Thoracic aorta (tissue), 2 donors: ENCODE measurements around the gene DGKH. TPM values are rescaled to one million over a fixed set of nuclear protein-coding genes. Genes with fewer than 3 reads are reported as not detected.

Source experiments
- ATAC-seq: fragments of 150-250 bp; one replicate; pipeline ENCODE4 v1.8.0; 2017; ENCODE audit warnings: low read depth; ENCODE audit not compliant: insufficient number of reproducible peaks, low FRiP score
- DNase-seq: peaks from one replicate; pipeline ENCODE4 v3.0.0-alpha.2; 2020; ENCODE audit warnings: low spot score
- H3K27ac ChIP-seq, 2 donors: fragments of 200-600 bp; sonication (generic); 1 replicate in 1 of 2; 2 replicates in 1 of 2; pipeline ENCODE4 v1.5.1; 2016; ENCODE audit warnings: mild to moderate bottlenecking in 2 of 2, moderate library complexity in 2 of 2
- H3K27me3 ChIP-seq: fragments of 200-600 bp; sonication (generic); replicated peaks from 2 replicates; pipeline ENCODE4 v1.6.0; 2016; ENCODE audit warnings: mild to moderate bottlenecking; ENCODE audit not compliant: insufficient read depth
- H3K36me3 ChIP-seq: fragments of 200-600 bp; sonication (generic); one replicate; pipeline ENCODE4 v1.5.1; 2016
- H3K4me1 ChIP-seq, 2 donors: fragments of 200-600 bp; sonication (generic); 1 replicate in 1 of 2; 2 replicates in 1 of 2; pipeline versions ENCODE4 v1.5.1 to v1.6.0; 2016; ENCODE audit warnings: low read depth in 2 of 2, mild to moderate bottlenecking in 1 of 2; ENCODE audit not compliant: control insufficient read depth in 1 of 2
- H3K4me3 ChIP-seq: fragments of 200-600 bp; sonication (generic); 2 replicates; pipeline ENCODE4 v1.5.1; 2016; ENCODE audit warnings: mild to moderate bottlenecking
- H3K9me3 ChIP-seq: fragments of 200-600 bp; sonication (generic); 2 replicates; pipeline ENCODE4 v1.5.1; 2016
- total RNA-seq, 2 donors: library from RNA; depleted of rRNA; stranded (reverse); fragments of >200 nt; gene quantifications; one replicate each; pipeline versions ENCODE4 v1.1.0 to v1.2.3, GENCODE V29; 2016
- TF ChIP-seq, protein P1 (sequence below): fragments of 200-600 bp; sonication (generic); IDR thresholded peaks from one replicate; pipeline ENCODE4 v1.5.1; 2019; ENCODE audit warnings: antibody characterized with exemption

DGKH gene
- total RNA-seq, 2 donors from 2014 or later: 18.3 to 37.8 TPM

DNA sequence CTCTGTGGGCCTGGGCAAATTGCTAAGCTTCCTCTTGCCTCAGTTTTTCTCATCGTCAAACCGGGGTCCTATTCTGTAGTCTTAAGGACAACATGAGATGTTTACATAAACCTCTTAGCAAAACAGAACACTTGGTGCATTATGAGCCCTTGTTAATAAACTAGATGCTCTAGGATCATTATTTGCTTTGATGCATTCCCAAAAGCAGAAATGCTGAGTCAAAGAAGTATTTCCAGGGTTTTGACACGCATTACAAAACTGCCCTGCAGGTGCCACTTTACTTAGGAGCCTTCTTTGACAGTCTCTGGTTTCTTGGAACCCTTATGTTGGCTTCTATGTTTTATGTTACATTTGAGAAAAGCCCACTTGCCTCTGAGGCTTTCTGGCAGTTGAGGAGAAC is 235.6 kb downstream of the DGKH start:
- ATAC-seq (no peak), DNase-seq (no peak)
- Histone ChIP-seq H3K36me3 (no peaks in the 10 kb centered on the region), H3K9me3 (no peaks in the 10 kb centered on the region), H3K27ac (no peak overlapping the region), H3K27me3 (no peaks in the 10 kb centered on the region), H3K4me3 (no peak overlapping the region), H3K4me1 (peaks cover 0 to 16% of the 10 kb centered on the region in 2 donors)
- TF ChIP-seq, protein P1, sequence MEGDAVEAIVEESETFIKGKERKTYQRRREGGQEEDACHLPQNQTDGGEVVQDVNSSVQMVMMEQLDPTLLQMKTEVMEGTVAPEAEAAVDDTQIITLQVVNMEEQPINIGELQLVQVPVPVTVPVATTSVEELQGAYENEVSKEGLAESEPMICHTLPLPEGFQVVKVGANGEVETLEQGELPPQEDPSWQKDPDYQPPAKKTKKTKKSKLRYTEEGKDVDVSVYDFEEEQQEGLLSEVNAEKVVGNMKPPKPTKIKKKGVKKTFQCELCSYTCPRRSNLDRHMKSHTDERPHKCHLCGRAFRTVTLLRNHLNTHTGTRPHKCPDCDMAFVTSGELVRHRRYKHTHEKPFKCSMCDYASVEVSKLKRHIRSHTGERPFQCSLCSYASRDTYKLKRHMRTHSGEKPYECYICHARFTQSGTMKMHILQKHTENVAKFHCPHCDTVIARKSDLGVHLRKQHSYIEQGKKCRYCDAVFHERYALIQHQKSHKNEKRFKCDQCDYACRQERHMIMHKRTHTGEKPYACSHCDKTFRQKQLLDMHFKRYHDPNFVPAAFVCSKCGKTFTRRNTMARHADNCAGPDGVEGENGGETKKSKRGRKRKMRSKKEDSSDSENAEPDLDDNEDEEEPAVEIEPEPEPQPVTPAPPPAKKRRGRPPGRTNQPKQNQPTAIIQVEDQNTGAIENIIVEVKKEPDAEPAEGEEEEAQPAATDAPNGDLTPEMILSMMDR: no peak

Other genes starting within 250 kb of the DGKH start
- gene VWA8, start 87.5 kb upstream of the DGKH start, total RNA-seq: 10 to 100 TPM; 19.8 to 25.3 TPM
- 10 to 100 TPM; 28.7 to 37.1 TPM for gene AKAP11, start 223.5 kb downstream of the DGKH start, total RNA-seq